Activated CD8-positive, alpha-beta memory T cell treated with anti-CD3 and anti-CD28 coated beads, Interleukin-2, amount 50 U/mL, for 1 hour (primary cell): ENCODE data around the gene PAK5.
"Not testable (repeated sequence)": the region's sequence is repeated elsewhere in the genome, so short reads cannot be mapped to it uniquely, and the experiment has no call there.

Source experiments
- DNase-seq: peaks from one replicate; pipeline ENCODE4 v3.0.0-alpha.2; 2020; ENCODE audit errors: extremely low read depth

Gene PAK5

GRCh38 chr20:9685011-9685410 lies 153.9 kb downstream of the PAK5 start:
- DNase-seq, result no peak

DNA sequence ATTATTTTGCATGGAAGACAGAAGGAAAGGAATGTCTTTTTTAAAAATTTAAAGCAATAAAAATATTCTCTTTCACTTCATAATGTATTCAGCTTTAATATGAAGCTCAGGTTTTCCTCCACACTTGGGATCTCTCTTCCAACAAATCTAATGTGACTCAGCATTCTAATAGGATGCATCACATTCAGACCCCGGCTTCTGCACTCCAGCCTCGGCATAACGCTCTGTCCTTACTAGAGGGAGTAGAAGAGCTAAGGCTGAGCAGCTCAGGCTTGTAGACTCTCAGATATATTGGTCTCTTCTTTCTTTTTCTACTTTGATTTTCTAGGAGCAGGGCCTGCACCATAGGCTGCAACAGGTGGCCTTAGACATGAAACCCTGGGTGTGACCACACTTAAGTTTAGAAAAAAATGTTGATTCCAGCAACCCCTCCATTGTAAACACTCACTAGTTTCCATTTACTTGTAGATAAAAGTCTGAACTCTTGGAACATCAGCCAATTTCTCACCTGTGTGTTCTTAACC lies 161.7 kb downstream of the PAK5 start:
- no peak for DNase-seq

DNA sequence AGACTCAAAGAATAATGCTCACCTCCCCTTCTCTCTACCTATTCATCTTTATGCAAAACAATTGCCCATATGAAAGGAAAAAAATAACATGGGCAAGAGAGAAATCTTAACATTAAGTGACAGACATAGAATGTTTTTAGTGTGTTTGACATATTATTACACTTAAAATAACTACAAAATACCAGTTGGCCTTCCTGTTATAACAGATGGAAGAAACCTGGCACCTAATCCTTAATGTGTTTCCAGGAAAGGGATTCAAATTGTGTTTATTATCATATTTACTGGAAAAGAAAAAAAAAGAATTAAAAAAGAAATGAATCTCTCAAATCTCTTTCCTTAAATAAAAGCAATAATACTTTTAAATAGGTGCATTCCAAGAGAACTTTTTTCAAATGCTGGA lies 165.9 kb downstream of the PAK5 start:
- DNase-seq, result no peak

- DNase-seq, result no peak
Measured at GRCh38 chr20:9672027-9672426, 166.8 kb downstream of the PAK5 start.

- DNase-seq, result no peak
Measured at GRCh38 chr20:9668381-9668780, 170.5 kb downstream of the PAK5 start.

- no peak for DNase-seq
Measured at GRCh38 chr20:9663423-9663822, 175.5 kb downstream of the PAK5 start.

DNA sequence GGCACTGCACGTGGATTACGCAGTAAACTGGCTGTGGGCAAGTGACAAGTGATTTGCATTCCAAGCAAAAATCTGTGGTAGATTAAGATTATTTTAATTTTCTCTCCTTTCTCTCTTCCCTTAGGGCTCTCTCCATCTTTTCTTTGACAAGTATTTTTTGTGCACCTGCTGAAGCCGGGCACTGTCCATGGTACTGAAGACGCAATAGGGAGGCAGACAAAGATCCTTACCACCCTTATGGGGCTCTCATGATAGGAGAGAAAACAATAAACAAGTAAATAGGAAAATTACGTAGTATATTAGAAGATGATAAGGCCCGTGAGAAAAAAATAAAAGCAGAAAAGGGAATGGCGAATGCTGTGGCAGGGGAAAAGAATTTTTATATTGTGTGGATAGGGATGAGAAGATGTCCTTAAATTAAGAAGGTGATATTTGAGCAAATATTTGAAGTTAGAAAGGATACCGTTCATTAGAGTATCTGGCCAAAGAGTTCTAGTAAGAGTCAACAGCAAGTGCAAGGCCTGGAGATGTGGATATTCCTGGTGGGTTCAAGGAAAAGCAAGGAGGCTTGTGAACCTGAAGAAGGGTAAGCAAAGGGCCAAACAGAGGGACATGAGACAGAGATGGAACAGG lies 178.5 kb downstream of the PAK5 start:
- DNase-seq, result no peak

DNA sequence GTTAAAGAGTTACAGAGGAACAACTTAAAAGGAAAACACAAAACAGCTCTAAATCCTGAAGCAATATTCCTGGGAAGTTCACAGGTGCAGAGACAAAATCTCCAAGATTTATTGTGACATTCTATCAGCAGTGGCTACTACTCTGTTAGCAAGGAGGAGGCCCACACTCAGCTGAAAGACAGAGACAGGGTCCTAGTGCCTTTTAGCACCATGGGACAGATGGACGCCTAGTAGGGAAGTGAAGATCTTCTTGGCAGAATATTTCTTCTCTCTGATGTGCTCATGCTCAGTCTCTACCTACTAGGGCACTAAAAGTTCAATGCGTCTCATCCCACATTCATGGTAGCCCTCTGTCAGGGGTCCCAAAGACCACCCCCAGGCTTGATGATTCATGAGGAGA lies 191.1 kb downstream of the PAK5 start:
- DNase-seq, result no peak

DNA sequence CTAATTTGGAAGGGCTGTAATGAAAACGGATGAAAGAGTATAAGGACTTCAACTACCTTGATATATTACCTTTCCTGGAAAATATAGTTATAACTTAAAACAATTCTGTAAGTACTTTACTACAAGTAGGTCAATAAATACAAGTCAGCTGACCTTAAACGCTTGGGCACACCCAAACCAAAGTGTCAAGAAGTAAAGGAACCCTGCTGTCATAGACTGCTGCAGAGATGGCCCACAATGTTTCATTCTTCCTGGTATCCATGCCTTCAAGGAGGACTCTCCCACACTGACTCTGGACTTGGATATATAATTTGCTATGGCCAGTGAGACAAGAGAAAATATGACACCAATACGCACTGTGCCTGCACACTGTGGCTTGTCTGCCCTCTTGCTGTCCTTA lies 192.5 kb downstream of the PAK5 start:
- DNase-seq, result no peak

GRCh38 chr20:9642882-9643281 lies 196.0 kb downstream of the PAK5 start:
- DNase-seq, result no peak

GRCh38 chr20:9641499-9642000 lies 197.3 kb downstream of the PAK5 start:
- DNase-seq, result not testable (repeated sequence)

DNA sequence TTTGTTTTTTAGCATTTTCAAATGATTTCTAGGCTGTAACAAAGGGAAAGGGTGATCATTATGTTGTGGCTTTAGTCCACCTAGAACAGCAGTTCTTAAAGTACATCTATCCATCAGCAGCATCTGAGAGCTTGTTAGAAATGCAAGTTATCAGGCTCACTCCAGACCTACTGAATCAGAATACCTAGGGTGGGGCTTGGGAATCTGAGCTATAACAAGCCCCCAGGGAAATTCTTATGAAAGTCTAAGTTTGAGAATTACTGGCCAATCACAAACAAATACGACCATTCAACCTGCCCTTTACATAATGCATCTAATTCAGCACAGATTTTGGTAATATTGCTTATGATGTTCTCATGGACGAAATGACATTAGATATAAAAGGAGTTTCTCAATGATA lies 201.0 kb downstream of the PAK5 start:
- no peak for DNase-seq

DNA sequence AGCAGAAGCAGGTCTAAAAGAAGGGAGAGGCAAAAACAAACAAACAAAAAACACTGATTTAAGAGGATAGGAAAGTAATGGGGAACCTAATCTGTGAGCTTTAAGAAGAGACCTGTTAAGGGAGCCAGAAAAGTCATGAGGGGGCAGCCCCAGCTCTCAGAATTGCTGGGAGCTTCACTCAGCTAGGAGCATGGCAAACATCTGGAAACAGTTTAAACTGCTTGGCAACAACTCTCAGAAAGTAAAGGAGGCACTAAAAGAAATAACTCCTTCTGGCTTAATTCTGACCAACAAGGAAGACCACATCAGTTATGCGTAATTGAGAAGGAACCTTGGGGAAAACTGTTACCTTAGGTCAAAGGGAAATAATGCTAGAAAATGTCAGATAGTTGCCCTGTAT lies 203.1 kb downstream of the PAK5 start:
- DNase-seq, result no peak

DNA sequence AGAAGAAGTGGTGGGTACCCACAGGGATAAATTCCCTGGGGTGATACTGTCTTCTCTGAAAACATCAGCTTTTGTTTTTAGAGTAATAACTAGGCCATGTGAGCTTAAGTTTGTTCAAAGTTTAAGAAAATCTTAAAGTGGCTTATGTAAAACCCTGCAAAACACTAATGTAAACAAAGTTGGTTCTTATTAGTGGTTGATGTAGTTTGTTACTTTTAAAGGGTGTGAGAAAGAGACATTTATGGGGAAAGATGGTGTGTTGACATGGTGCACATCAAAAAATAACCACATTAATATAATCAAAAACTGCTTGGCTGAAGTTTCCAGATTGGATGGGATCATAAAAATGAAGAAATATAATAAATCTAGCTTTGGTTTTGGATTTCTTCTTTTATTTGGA lies 204.5 kb downstream of the PAK5 start:
- DNase-seq, result no peak

DNA sequence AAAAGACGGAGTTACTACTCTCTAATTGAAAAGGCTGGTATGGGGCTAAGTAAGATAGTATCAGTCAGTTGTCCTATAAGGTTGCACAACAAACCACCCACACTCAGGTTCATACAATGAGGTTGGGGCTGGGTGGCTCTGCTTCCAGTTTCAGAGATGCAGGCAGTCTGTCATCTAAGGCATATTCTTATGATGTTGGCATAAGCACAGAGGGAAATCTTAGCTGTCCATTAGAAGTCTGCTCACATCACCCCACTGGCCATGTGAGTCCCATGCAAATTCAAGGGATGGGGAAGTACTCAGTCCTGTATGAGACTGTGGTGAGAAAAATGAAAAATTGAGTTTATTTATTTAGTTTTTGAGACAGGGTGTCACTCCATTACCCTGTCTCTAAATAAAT lies 205.9 kb downstream of the PAK5 start:
- no peak for DNase-seq

- DNase-seq, result no peak
Measured at GRCh38 chr20:9632265-9632664, 206.6 kb downstream of the PAK5 start.

DNA sequence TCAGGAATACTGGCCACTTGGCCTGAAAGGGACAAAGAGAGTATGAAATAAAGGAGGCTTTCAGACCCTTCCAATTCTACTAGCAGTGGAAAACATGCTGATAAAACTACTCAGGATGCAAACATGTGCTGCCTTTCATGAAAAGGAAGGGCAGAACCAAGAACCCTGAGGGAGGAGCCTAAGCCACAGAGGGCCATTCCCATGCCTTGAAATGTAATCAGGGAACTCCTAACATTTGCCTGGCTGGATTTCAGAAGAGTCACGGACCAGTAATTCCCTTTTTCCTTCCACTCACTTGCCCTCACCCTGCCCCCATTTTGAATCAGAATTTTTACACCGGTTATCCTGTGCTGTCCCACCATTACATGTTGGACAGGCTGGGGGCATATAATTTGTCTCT lies 208.3 kb downstream of the PAK5 start:
- no peak for DNase-seq

DNA sequence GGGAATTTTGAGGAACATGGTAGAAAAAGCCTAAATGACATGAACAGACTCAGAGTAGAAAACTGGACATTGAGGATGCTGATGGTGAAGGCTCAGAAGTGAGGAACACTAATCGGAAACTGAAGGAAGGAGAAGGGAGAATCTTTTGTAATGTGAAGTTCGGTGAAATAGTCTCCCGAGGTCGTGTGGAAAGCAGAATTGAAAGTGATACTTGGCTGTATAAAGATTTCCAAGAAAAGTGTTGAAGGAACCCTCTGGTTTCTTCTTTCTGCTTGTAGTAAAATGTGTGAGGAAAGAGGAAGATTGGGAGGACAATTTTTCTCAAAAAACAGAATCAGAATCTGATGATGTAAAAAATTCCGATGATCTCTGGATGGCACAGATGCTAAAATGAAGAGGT lies 209.0 kb downstream of the PAK5 start:
- DNase-seq, result no peak

GRCh38 chr20:9628589-9628988 lies 210.3 kb downstream of the PAK5 start:
- DNase-seq, result no peak

- DNase-seq, result no peak
Measured at GRCh38 chr20:9628141-9628540, 210.7 kb downstream of the PAK5 start.

GRCh38 chr20:9627219-9627618 lies 211.7 kb downstream of the PAK5 start:
- DNase-seq, result no peak

GRCh38 chr20:9626357-9626756 lies 212.5 kb downstream of the PAK5 start:
- DNase-seq, result no peak

- DNase-seq, result no peak
Measured at GRCh38 chr20:9617940-9618339, 220.9 kb downstream of the PAK5 start.

GRCh38 chr20:9616833-9617461 lies 221.9 kb downstream of the PAK5 start:
- no peak for DNase-seq
